ENCODE data around the gene ZBTB42.

The ZBTB42 gene

DNA sequence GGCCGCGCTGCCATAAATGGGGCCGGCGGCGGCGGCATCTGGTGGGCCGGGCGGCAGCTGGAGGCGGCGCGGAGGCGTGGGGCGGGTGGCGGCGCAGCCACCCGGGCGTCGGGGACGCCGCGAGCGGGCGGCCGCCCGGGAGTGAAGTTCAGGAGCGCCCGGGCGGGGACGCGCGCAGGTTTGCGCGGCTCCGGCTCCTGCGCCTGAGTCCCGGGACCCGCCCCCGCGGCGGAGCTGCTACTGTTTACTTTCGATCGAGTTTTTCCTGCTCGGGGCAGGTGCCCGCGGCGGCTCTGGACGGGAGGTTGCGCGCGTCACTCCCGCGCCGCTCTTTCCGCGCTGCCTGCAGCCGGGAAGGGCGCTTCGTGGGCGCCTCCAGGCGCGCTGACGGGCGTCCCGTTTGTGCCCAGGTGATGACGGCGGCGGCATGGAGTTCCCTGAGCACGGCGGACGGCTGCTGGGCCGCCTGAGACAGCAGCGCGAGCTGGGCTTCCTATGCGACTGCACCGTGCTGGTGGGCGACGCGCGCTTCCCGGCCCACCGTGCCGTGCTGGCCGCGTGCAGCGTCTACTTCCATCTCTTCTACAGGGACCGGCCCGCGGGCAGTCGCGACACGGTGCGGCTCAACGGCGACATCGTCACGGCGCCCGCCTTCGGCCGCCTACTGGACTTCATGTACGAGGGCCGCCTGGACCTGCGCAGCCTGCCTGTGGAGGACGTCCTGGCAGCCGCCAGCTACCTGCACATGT, at the start of gene ZBTB42:
Gene ZBTB42, plus strand, starts transcription at position 331 of the 749 bp plus-strand sequence. Its CDS starts 97 bp downstream, at position 428.
- DNase-seq, result peak; percentile 73

DNA sequence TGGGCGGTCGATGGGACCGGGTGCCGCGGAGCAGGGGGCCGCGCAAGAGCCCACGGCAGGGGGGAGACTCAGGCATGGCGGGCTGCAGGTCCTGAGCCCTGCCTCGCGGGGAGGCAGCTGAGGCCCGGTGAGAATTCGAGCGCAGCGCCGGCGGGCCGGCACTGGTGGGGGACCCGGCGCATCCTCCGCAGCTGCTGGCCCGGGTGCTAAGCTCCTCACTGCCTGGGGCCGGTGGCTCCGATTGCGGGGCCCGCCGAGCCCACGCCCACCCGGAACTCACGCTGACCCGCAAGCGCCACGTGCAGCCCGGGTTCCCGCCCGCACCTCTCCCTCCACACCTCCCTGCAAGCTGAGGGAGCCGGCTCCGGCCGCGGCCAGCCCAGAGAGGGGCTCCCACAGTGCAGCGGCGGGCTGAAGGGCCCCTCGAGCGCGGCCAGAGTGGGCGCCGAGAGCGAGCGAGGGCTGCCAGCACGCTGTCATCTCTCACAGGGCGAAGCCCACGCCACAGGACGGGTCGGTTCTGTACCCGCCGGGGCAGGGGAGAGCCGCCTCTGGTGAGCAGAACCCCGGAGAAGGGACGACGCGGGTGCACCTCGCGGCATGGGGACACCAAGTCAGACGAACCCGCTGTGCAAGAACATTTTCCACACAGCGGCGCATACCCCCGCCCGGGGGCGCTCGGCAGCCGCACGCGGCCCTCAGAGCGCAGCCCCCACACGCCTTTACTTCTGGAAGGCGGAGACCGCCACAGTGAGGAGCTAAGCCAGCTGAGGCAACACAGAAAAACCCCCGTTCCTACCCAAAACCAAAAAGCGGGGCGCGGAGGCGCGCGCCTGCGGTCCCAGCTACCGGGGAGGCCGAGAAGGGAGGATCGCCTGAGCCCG, 49.1 kb upstream of the ZBTB42 start:
- no peak for DNase-seq

DNA sequence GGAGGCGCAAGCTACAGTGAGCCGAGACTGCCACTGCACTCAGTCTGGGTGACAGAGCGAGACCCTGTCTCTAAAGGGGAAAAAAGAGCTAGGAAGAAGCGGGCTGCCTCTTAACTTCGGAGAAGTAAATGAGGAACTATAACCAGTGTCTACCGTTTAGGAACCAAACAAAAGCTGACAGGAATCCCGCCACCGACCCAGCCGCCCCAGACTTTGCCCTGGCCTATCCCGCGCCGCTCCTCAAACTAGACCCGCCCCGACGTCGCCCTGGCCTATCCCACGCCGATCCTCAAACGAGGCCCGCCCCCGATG, 48.5 kb upstream of the ZBTB42 start:
- DNase-seq, result no peak

DNA sequence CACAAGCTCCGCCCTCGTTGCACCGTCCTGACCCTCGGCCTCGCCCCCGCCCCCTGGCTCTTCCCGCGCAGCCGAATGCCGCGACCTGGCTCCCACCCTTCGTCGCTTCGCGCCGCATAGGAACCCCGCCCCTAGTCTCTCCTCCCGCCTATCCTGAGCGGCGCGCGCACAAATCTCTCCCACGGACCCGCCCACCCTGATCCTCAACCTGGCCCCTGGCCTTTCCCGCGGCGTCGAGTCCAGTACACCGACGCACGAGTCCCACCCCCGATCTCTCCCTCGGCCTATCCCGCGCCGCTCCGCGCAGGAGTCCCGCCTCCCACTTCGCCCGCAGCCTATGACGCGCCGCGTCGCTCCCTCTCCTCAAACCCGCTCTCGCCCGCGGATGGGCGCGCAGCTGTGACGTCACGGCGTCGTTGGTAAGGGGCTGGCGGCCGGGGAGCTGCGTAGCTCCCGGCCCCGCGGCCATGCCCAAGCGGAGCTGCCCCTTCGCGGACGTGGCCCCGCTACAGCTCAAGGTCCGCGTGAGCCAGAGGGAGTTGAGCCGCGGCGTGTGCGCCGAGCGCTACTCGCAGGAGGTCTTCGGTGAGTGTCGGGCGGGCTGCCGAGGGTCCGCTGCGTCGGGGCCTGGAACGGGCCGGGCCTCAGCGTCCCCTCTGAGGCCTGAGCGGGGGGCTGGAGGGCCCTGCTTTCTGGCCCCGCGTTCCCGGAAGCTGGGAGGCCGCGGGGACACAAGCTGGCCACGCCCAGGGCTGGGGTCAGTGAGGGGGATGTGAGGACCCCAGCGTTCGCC, 48.0 kb upstream of the ZBTB42 start, which contains the start of gene SIVA1:
Gene SIVA1, plus strand, starts transcription at position 413 of the 793 bp plus-strand sequence. Its CDS starts 55 bp downstream, at position 468.
- DNase-seq, result peak; percentile 100

DNA sequence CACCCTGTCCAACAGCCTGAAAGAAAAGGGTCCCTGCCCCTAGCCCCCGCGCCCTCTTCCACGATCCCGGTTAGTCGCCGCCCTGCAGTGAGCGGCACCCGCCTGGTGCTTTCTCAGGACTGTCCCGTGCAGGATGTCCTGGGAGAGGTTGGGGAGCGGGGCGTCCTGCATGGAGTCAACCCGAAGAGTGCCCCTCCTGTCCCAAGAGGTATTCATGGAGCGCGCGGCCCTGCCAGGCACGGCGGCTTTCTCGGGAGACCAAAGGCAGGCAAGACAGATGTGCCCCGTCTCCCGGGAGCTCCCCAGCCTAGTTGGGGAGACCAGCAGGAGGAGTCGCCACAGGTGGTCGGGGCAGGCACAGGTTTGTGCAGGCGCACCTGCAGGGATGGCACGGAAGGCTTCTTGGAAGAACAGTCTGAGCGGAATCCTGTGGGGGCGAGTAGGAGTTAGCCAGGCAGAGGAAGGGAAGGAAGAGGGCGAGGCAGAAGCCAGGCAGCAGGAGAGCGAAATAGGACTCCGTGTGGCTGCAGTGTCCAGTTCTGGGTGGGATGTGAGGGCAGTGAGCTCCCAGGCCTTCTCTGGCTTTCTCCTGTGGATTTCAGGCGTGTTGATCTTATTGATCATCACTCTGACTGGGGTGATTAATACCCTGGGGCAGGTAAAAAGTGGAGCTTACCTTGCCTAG, 47.2 kb upstream of the ZBTB42 start:
- no peak for DNase-seq

DNA sequence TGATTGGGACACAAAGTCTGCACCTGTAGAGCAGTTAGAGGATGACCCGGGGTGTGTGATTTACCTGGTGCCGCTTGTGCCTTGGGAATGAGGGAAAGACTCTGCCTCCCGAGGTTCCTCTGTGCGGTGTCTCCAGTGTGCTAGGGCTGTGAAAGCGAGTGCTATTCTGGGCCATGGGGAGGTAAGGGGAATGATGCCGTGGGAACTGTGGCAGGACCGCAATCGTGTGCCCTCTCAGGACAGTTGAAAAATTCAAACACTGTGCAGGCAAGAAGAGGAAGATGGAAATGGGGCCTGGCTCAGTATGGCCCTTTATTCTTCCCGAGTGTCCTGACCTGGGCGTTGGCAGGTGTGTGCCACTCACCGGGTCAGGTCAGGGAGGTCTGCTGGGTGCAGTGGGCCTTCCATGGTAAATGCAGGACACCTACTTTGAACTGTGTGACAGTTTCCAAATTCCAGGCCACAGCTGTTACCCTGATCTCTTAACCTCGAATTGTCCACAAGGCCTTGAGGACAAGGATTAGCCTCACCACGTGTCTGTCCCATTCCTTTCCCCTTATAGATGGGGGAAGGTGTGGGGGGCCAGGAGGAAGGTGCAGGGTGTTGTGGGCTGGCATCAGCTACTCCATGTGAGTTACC, 46.6 kb upstream of the ZBTB42 start:
- DNase-seq, result no peak

DNA sequence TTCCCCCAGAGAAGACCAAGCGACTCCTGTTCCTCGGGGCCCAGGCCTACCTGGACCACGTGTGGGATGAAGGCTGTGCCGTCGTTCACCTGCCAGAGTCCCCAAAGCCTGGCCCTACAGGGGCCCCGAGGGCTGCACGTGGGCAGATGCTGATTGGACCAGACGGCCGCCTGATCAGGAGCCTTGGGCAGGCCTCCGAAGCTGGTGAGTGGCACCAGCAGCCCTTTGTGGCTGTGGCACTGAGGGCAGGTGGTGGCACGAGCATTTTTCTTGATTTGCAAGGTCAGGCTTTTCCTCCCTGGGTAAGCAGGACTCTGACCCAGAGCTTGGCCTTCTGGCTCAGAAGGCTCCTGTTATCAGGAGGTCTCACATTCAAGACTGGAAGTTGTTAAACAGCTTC, 45.3 kb upstream of the ZBTB42 start:
- DNase-seq, result no peak

DNA sequence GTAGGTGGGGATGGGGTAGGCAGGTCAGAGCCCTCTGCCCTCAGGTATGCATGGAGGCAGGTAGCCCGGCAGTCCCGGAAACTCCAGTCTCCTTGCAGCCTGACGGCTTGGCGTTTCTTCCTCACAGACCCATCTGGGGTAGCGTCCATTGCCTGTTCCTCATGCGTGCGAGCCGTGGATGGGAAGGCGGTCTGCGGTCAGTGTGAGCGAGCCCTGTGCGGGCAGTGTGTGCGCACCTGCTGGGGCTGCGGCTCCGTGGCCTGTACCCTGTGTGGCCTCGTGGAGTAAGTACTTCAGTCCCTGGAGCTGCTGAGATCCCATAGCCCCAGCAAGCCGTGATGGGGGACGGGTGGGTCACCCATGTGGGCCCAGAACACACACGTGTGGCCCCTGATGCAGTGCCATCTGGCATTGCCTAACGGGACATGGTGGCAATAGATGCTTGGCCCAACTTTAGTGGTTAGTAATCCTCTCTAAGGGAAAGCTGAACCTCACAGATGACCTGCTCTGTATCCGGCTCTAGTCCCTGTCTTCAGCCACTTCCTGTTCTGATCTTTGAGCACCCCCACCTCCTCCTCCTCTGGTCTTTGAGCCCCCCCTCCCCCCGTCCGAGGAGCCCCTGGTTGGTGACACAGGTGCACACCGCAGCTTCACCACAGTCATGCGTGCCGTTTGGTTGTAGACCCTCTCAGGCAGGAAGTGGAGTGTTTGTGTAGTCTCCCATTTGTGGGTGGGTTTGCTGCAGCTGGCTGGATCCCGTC, 44.2 kb upstream of the ZBTB42 start:
- DNase-seq, result no peak

DNA sequence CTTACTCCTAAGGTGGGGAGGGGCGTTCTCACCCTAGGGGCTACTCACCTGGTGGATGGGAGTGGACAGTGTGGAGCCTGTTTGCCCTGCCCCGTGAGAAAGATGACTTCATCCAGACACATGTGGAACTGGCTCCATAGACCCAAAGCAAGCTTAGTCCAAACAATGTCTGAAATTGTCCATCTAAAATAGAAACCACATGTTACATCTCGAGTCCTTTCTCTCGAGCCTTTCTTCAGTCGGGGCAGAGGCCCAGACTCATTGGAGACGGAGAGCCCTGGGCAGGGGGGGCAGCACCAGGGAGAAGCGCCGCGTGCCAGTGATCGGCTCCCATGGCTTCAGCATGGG, 43.7 kb upstream of the ZBTB42 start:
- DNase-seq, result no peak

DNA sequence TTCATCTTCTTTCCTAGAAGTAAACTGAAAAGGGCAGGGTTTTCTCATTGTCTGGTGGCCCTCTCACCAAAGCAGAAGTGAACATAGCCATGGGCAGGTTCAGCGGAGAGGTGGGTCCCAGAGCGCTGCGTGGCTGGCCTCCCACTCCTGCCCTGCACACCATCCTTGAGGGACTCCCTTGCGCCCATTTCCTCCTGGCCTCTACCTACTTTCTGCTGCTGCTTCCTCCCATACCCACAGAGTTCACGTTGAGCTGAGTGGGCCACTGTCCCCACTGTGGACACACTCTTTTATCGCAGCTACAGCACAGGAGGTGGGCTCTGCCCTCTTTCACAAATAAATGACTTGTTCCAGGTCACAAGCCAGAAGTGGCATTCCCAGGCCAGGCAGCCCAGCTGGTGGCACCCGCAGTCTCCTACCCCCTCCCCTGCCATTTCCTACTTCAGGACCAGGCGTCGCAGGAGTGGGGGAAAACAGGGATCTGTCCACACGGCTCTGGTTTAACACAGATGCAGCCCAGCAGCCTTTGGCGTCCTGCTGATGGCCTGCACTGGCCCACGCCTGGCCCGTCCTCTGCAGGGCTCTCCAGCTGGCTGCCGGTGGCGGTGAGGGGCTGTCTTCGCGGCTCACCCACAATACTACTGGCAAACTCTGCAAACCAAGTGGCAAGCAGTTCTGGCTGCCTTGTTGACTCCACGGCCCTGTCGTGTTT, 43.1 kb upstream of the ZBTB42 start:
- DNase-seq, result no peak

DNA sequence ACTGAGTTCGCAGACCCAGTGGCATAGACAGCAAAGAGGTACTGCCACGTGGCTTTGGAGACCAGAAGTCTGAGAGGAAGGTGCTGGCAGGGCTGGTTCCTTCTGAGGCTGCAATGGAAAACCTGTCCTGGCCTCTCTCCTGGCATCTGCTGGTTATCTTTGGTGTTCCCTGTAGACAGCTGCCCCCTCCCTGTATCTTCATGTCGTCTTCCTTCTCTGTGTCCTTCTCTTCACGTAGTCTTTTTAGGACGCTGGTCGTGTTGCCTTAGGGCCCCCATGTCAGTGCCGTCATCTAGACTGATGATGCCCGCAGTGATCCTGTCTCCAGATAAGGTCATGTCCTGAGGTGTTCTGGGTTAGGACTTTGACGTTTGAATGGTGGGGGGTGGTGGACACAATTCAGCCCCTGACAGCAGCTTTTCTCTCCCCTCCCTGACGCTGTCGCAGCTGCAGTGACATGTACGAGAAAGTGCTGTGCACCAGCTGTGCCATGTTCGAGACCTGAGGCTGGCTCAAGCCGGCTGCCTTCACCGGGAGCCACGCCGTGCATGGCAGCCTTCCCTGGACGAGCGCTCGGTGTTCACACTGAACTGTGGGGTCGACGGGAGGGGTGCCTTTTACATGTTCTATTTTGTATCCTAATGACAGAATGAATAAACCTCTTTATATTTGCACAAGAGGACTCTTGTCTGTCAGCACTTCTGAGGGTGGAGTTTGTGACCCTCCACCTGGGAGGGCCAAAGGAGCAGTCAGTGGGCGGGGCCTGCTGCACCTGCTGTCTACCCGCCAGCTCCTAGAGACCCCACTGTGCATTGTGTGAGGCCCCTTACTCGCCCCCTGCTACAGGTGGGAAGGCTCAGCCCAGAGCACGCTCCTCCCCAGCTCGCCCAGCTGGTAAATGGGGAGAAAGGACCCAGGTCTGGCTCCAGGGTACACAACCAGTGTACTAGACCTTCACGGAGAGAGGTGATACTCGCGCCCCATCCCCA, 41.6 kb upstream of the ZBTB42 start:
- no peak for DNase-seq

DNA sequence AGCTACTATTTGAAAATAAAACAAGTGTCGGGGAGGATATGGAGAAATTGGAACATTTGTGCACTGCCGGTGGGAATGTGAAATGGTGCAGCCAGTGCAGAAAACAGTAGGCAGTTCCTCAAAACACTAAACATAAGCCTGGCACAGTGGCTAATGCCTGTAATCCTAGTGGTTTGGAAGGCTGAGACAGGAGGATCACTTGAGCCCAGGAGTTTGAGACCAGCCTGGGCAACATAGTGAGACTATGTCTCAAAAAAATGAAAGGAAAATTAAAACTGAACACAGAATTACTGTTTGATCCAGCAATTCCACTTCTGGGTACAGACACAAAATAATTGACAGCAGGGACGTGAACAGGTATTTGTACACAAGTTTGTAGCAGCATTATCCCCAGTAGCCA, 35.4 kb upstream of the ZBTB42 start:
- DNase-seq, result no peak

DNA sequence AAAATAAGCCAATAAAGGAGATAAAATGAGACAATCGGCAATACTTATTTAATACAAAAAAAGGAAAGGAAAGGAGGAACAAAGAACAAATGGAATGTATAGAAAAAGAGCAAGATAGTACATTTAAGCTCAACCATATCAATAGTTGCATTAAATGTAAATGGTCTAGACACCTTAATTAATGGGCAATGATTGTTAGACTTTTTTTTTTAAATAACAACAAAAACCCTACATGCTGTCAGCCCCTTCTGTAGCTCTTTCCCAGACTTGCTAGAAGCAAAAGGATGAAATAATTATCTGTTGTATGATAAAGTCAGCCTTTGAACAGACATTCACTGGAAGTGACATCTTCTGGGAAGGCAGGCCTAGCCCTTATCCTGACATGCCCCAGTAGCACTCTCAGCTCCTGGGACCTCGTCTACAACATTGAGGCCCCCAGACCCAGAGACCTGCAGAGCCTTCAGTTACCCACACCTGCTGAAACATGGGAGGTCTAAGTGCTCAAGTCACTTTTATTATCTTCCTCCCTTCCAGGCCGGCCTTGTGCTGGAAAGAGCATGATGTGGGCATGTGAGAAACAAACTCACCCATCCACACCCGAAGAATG, 34.5 kb upstream of the ZBTB42 start:
- DNase-seq, result no peak

DNA sequence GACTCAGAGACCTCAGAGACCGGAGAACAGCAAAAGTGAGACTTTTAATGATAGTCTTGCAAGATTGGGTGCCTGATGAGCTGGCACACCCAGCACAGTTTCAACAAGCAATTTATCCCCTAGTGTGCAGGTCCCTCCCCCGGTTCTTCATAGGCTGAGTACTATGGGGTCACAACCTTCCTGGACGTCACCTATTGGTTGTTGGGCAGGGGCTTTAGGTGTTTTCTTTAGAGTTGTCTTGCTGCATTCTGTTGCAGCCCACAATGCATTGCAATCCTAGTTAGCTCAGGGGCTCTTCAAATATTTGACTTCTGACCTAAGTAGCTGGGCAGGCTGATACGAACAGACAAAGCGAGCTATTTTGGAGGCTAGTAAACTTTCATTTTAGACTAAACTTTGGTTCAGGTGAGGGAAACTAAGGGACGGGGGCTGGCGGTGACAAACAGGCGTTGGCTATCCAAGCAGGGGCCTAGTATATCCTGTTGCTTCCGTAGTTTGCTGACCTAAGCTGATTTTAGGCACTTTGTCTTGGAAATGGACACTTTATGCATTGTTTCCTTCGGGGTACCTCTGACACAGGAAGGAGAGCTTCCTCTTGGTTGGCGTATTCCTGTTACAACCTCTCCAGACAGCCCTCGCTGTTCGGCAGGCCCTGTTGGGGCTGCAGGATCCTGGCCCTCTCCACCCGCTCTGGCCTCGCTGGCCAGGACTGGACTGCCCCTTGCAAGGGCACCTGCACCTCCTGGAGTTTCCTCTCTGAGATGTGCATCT, 33.9 kb upstream of the ZBTB42 start:
- no peak for DNase-seq

DNA sequence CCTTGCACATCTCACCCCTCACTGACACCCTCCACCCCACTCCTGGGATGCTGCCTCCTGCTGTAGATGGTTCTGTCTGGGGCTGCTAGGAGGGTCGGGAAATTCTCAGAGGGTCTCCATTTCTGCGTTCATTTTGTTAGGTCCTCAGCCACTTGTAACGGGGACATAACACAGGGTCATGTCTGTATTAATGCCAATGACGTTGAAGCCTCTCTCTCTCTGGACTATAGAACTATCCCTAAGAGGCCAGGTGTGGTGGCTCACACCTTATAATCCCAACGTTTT, 33.3 kb upstream of the ZBTB42 start:
- DNase-seq, result no peak

DNA sequence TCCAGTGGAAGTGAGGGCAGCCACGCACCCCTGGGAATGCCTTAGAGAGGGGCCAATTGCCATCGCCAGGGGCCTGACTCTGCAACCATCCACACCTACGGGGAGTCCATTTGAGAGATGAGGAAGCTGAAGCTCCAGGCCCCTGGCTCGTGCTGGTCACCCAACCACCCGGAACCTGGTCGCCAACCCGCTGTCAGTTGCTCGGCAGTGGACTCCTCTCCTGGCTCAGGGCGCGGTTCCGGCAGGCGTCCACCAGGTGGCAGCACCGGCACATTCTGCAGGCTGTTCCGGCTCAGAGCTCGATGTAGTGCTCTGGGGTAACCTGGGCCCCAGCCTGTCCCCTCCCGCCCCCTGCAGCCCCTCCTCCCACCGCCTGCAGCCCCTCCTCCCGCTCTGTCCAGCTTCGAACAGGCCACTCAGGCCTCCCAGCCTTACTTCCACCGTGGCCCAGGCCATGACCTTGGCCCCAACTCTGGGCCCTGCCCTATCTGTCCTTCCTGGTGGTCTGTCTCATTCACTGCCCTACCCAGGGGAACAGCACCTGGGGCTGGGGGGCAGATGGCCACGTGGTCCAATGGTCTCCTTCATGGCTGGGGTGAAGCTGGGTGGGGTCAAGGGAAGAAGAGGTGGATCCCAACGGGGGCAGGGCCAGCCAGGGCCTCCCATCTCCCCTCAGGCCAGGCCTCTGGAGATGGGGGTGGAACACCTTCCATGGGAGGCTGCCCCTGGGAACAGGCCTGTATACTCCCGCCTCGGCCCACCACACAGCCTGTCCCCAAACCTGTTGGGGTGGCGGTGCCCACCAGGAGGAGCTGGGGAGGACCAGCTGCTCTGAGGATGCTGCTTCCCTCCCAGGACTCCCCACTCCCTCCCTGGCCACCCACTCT, 32.2 kb upstream of the ZBTB42 start:
- peak; percentile 91 for DNase-seq

DNA sequence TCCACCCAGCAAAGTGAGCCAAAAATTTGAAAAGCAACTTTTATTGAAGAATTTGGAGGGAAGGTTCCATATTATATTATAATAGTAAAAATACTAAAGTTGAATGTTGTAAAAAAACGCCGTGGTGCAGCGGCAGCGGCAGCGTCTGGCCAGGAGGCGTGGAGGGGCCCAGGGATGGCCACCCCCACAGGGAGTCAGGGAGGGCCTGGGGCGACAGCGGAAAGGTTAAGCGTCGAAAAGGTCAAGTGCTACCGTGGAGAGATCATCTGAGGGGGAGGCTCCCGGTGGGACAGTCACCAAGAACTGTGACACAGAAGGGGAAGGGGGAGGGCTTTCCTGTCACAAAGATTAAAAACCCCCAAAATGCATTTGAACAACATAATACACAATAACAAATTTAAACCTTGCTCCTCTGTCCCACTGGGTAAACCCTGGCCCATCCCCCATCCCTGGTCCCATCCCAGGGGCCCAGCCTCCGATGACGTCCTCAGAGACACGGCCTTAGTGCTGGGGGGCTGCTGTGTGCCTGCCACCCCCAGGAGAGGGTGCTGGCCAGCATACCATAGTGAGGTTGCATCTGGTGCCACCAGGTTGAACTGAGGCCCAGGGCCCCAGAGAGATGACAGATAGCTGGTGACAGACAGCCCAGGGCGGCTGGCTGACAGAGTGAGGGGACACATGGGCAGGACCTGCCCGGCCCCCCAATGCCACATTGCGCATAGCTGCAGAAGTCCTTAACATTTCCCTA, 31.4 kb upstream of the ZBTB42 start:
- DNase-seq, result no peak

Measured in NCI-H1694 treated with DMSO at 0.1 percent for 48 hours (cell line).